GM13976 (cell line): ENCODE measurements around the gene PDCD1.

Experiments
- DNase-seq: peaks from one replicate; pipeline ENCODE4 v3.0.0; 2012; ENCODE audit warnings: low spot score
- in situ Hi-C: fragments of 300-500 bp; cut with MboI; formaldehyde crosslinking; loops from one replicate; pipeline ENCODE4 v1.12.0; 2022; ENCODE audit warnings: low sequenced_read_pairs, mixed read lengths, inconsistent platforms; ENCODE audit not compliant: unreplicated experiment
- TF ChIP-seq, protein P1 (sequence below): IDR thresholded peaks from 2 replicates; pipeline ENCODE4 v1.5.1; 2012; ENCODE audit warnings: borderline replicate concordance, mild to moderate bottlenecking; ENCODE audit not compliant: insufficient read depth; ENCODE audit errors: extremely low read depth, missing control alignments, control extremely low read depth

Gene PDCD1

DNA sequence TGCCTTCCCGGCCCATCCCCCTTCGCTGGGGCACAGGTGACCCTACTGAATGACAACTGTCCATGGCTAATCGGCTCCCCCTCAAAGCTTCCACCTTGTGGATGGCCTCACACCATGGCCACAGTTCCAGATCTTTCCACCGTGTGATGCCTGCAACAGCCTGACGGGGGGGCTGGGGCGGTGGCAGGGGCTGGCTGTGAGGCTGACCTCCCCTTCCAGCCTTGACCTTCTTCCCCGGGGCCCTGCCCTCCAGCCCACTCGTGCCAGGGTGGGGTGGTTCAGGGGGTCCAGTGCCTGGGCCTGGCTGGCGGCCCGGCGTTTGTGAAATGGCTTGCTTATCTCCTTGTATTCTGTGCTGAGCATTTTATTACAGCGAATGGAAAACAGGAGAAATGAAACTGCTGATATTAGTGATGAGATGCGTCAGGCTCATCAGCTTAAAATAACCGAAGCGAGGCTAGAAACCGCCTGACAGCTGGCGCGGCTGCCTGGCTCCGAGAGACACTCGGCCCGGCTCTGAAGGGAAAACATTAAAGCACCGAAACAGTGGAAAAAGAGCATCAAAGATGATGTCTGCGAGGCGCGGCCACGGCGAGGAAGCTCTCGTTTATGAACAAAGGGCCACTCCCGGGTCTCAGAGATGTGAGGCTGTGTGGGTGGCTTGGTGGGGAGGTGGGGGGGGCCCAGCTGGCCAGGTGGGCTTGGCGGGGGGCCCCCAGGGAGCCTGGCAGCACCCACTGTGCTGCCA, 916 bp upstream of the PDCD1 start:
- TF ChIP-seq, protein P1, sequence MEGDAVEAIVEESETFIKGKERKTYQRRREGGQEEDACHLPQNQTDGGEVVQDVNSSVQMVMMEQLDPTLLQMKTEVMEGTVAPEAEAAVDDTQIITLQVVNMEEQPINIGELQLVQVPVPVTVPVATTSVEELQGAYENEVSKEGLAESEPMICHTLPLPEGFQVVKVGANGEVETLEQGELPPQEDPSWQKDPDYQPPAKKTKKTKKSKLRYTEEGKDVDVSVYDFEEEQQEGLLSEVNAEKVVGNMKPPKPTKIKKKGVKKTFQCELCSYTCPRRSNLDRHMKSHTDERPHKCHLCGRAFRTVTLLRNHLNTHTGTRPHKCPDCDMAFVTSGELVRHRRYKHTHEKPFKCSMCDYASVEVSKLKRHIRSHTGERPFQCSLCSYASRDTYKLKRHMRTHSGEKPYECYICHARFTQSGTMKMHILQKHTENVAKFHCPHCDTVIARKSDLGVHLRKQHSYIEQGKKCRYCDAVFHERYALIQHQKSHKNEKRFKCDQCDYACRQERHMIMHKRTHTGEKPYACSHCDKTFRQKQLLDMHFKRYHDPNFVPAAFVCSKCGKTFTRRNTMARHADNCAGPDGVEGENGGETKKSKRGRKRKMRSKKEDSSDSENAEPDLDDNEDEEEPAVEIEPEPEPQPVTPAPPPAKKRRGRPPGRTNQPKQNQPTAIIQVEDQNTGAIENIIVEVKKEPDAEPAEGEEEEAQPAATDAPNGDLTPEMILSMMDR, result no peak
- in situ Hi-C loops, result no loop called here
- DNase-seq, result peak; percentile 90

DNA sequence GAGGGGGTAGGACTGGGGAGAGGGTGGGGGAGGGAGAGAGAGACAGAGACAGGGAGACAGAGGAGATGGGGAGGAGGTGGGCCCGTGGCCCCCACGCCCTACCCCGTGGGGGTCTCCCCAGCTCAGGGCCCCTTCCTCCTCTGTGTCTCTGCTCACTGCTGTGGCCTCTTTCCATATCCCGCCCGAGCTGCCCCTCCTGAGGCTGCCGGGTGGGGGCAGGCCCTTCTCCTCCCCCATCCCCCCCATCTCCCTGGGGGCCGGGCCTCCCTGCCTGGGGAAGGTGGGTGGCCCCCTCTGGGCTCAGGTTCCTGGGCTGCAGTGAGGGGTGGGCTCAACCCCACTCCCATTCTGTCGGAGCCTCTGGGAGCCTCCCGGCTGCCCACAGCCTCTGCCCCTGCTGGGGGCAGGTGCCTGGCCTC, 332 bp upstream of the PDCD1 start:
- TF ChIP-seq, protein P1, result no peak
- in situ Hi-C loops, result no loop called here
- no peak for DNase-seq

DNA sequence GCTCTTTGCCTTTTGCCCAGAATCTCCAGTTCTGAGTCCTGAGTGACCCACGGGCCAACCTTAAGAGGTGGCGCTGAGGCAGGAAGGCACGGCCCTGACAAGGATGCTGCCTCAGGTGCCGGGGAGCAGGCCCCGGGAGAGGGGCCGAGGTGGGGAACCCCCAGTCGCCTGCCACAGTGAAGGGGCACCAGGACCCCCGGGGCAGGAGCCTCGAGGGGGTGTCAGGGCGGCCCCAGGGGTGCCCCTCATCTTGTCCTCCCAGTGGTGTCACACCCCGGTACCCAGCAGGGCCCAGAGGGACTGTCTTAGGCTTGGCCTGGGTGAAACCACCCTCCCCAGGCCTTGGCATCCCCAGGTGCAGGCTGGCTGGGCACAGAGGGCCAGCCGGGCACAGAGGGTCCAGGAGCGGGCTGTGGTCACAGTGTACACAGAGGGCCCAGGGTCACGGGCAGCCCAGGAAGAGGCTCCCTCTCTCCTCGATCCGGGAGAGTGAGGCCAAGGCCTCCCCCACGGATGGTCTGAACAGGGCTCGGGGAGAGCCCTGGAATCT, 1.0 kb downstream of the PDCD1 start:
- TF ChIP-seq, protein P1, result no peak
- no peak for DNase-seq
- in situ Hi-C loops, result no loop called here

DNA sequence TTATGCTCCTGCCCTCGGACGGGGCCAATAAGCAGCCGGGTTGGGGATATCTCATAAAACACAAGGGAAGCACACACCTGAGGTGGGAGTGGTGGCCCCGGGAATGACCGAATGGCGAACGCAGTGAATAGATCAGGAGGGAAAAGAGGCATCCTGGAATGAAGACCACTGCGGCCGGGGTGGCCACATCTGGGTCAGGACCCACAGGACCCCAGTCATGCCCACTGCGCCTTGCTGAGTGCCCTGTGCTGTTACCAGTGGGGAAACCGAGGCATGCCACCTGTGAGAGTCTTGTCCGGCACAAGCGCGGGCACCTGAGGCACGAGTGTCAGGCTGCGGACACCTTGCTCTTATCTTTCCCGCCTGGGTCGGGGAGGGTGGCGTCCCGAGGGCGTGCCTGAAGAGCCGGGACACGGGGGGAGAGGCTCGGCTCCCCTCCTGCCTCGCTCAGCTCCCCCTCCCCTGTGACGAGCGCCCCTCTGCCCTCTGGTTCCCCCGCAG, 1.6 kb downstream of the PDCD1 start:
- DNase-seq, result no peak
- TF ChIP-seq, protein P1, result no peak
- in situ Hi-C loops, result no loop called here

GRCh38 chr2:241855888-241856422, 2.7 kb downstream of the PDCD1 start:
- in situ Hi-C loops, result no loop called here
- TF ChIP-seq, protein P1, result no peak
- DNase-seq, result no peak

DNA sequence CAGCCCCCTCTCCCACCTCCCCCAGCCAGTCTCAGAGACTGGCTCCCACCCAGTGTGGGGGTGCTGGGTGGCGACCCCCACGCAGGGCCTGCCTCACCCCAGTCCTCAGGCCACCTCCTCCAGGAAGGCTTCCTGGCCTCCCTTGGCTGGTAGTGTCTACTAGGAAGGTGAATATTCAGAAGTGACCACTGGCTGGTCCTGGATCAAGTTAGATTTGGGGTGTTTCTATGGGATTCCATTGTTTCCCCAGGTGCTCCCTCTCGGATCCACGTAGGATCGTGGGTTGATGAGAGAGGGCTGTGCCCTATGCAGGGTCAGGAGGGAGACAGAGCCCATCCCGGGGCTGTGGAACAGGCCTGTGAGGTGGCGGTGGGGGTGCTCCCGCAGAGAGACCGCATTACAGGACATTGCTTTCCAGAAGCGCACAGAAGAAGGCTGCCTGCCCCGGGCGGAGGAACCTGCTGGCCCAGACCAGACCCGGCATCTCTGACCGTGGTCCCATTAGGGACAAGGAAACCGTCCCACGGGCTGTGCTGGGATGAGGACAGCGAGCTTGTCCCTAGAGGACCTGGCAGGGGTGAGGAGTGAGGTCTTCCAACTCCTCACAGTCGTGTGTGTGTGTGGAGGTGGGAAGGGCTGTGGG, 3.3 kb downstream of the PDCD1 start:
- peak; percentile 29 for DNase-seq
- in situ Hi-C loops, result no loop called here
- TF ChIP-seq, protein P1, result no peak
